GM12865 (cell line): ENCODE measurements around the gene EFEMP2.
A peak's percentile ranks its signal among the peaks of the same experiment; 100 is the strongest.

Experiments
- DNase-seq: peaks from one replicate; pipeline ENCODE4 v3.0.0; 2010; ENCODE audit warnings: low read depth
- H3K4me3 ChIP-seq: 2 replicates; pipeline ENCODE4 v1.5.1; 2011; ENCODE audit warnings: mild to moderate bottlenecking, low read depth, low read length, control low read depth
- TF ChIP-seq, protein P1 (sequence below): IDR thresholded peaks from 2 replicates; pipeline ENCODE4 v1.5.1; 2011; ENCODE audit warnings: low read length, control low read depth, low read depth, inconsistent platforms; ENCODE audit not compliant: insufficient read depth; ENCODE audit errors: missing control alignments

EFEMP2 gene

DNA sequence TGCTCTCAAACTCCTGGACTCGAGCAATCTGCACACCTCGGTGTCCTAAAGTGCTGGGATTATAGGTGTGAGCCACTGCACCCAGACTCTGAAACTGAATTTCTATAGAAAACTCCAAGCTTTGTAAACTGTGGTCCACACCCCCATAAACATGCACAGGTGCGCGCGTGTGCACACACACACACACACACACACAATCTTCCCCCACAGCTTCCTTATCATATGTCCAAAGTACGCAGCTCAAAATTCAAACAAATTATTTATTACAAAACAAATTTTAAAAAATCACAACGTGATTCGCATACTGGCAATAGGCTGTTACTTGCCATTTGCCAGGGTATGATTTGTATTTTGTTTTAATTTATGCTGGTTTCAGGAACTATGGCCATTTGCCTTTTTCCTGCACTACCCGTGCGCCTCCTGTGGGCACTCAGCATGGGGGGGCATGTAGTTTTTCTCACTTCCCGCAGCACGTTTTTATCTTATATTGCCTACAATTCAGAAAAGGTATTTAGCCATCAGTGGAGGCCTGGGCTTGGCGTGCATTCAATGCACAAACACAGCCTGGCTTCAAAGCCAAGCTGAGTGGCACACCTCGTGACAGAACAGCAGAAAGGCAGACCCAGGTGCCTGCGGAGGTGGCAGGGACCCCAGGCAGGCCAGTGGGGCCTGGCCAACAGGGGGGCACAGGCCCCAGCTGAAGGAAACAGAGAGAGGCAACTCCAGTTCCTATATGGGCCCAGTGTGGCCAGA, 49.6 kb downstream of the EFEMP2 start:
- DNase-seq: no peak
- no peak overlapping the region for H3K4me3 ChIP-seq
- TF ChIP-seq, protein P1, sequence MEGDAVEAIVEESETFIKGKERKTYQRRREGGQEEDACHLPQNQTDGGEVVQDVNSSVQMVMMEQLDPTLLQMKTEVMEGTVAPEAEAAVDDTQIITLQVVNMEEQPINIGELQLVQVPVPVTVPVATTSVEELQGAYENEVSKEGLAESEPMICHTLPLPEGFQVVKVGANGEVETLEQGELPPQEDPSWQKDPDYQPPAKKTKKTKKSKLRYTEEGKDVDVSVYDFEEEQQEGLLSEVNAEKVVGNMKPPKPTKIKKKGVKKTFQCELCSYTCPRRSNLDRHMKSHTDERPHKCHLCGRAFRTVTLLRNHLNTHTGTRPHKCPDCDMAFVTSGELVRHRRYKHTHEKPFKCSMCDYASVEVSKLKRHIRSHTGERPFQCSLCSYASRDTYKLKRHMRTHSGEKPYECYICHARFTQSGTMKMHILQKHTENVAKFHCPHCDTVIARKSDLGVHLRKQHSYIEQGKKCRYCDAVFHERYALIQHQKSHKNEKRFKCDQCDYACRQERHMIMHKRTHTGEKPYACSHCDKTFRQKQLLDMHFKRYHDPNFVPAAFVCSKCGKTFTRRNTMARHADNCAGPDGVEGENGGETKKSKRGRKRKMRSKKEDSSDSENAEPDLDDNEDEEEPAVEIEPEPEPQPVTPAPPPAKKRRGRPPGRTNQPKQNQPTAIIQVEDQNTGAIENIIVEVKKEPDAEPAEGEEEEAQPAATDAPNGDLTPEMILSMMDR: no peak

DNA sequence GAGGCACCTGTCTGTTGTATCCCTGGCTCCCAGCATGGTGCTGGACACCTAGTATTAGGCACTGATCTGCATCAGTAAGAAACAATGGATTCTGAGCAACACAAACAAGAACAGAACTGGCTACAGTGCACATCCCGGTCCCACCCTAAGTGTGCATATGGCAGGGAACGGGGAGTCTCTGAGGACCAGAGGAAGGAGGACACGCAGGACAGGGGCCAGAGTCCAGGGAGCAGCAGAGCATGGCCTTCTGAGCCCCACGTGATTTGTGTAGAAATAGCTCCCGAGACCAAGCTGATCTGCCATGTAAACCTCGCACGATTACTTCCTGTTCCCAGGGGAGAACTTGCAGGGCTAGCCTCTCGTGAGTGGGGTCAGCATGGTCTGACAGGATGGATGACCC, 51.5 kb downstream of the EFEMP2 start:
- TF ChIP-seq, protein P1: no peak
- no peak for DNase-seq
- no peak overlapping the region for H3K4me3 ChIP-seq

DNA sequence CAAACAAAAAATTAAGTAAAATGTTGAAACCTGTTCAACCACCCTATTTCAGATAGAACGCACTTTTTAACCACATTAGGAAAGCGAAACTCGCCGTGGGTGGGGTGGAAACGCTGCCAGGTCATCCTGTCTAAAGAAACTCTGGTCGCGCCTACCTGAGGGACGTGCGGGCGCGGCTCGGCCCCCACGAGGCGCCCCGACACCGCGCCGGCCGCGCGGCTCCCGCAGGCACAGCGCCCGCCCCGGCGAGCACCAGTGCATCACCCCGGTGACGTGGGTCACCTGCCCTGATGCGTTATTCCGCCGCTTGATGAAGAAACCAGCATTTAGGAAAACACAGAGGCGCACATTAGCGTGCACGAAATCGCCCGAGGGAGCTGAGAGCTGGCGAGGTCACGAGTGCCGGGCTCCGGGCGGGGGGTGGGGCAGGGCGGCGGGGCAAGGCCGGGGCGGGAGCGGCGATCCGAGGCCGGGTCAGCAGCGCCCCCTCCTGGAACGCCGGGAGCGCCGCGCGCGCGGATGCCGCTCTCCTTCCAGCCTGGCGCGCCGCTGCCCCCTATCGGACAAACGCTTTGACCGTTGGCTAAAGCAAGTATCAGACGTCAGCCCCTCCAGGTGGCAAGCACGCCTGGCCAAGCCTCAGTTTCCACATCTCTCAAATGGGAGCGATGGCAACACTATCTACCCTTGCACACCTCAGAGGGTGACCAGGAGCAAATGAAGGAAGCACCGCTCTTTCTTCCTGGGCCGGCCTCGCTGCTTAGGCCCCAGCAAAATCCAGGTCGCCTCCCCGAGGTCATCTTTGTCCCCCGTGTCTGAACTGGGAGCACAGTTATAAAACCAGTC, 54.5 kb downstream of the EFEMP2 start:
- TF ChIP-seq, protein P1: peak; percentile 99
- H3K4me3 ChIP-seq: peak overlapping the region; percentile 63
- DNase-seq: peak; percentile 93

DNA sequence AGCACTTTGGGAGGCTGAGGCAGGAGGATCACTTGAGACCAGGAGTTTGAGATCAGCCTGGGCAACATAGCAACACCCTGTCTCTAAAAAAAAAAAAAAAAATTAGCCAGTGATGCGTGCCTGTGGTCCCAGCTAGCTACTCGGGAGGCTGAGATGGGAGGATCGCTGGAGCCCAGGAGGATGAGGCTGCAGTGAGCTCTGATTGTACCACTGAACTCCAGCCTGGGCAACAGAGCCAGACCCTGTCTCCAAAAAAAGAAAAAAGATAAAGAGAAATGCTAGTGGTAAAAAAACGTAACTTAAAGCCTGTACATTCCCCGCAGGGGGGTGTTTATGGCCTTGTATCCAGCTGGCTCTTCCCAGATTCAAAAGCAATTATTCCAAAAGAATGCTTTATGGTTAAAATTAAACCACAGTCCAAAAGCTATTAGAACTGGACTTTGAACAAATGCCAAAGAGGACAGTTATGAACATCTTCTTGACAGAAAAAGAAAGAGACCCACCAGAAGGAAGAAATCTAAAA, 55.2 kb downstream of the EFEMP2 start:
- H3K4me3 ChIP-seq: peak overlapping the region; percentile 63
- no peak for DNase-seq
- TF ChIP-seq, protein P1: no peak

DNA sequence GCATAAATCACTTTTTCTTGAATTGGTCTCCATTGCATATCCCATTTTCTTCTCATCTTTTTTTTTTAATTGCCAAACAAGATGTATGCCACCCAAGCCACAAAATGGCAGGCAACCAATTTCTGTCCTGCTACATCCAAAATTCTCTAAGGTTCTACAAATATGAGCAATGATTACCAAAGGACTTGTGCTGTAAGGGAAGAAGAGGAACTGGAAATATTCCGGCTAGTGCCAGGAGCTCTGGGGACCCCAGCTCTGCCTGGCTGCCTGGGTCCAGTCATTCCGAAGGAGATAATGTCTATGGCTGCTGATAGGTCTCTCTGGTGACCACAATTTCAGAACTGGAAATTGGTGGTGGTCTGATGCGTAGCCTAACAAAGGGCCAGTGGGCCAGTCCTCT, 55.9 kb downstream of the EFEMP2 start:
- DNase-seq: no peak
- no peak overlapping the region for H3K4me3 ChIP-seq
- TF ChIP-seq, protein P1: no peak
